ENCODE results near the gene ACTL7B.

The ACTL7B gene

DNA sequence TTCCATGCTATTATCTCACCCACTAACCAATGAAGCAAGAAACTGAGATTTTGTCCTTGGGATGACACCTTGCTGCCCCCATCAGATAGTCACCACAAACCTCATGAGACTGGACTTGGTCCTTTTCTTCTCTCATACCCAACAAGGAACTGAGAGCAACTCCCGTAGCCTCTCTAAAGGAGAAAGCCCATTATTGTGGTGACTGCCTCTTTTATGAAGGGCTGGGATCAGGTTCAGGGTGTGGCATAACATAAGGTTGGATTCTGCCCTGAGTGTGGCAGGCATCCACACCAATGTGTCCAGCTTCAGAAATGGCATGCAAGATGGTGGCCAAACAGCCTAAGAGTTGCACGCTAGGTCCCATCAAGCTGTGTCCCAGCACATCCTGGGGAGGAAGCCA, 5.0 kb upstream of the ACTL7B start:
- no peak for TF ChIP-seq CTCF (IDR thresholded peaks at IDR 0.05; ENCODE audit: borderline replicate concordance, insufficient read depth, low read depth, low read length)
- H3K4me3 ChIP-seq (ENCODE audit: low read depth, low read length) = no peak overlapping the region

- TF ChIP-seq CTCF (IDR thresholded peaks at IDR 0.05; ENCODE audit: borderline replicate concordance, insufficient read depth, low read depth, low read length) = no peak
- H3K4me3 ChIP-seq (ENCODE audit: low read depth, low read length) = no peak overlapping the region
Measured at GRCh38 chr9:108860354-108860753, 4.6 kb upstream of the ACTL7B start.

DNA sequence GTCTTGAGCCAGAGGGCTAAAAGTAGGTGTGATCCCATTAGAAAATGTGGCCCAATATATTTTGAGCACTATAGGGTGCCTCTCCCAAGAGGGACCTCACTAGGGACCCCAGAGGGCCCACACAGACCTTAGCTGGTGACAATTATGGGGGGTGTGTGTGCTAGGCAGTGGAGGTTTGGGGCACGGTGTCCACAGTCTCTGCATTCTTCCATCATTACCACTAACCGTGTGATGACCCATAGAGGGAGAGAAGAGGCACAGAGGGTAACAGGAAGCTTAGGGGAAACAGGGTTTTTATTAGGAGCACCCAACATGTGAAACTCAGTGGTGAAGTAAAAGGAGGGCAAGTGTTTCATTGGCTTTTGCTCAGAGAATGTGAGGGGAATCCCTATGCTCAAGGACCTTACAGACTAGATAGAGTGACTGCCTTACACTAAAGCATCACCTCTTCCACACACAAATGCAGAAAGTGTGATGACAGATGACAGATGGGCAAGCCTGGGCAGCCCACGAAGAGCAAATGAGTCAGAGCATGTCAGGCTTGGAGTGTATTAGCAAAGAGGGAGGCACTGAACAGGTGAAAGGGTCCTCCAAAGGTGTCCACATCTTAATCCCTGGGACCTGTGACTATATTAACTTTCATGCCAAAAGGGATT, 3.8 kb upstream of the ACTL7B start:
- no peak for TF ChIP-seq CTCF (IDR thresholded peaks at IDR 0.05; ENCODE audit: borderline replicate concordance, insufficient read depth, low read depth, low read length)
- H3K4me3 ChIP-seq (ENCODE audit: low read depth, low read length) = no peak overlapping the region

DNA sequence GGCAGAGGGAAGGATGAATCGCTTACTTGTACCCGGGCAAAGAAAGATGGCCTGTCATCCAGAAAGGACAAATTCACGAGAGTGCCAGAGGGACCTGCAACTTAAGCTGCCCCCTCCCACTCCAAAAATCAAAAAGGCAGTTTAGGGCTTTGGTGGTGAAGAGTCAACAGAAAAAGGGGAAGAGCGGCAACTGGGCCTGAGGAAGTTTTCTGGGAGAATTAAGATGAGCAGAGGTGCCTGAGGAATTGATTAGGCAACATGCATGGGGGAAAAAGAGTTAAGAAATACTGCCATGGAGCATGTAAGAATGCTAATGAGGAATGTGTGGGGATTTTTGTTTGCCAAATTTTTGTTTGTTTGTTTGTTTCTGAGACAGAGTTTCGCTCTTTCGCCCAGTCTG, 1.8 kb upstream of the ACTL7B start:
- TF ChIP-seq CTCF (IDR thresholded peaks at IDR 0.05; ENCODE audit: borderline replicate concordance, insufficient read depth, low read depth, low read length) = no peak

DNA sequence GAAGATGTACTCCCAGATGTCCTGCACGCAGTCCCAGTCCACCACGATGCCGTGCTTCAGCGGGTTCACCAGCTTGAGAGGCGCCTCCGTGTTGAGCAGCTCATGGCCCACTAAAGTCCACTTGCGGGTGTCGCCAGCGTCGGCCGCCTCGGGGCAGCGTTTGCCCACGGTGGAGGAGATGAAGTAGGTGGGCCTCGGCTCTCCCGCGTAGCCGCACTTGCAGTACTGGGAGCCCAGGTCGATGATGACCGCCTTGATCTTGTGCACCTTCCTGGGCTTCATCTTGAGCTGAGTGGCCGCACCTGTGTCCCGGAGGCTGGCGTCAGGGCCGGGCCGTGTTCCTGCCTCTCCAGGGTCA, 278 bp downstream of the ACTL7B start:
- H3K4me3 ChIP-seq (ENCODE audit: low read depth, low read length) = no peak overlapping the region

More for the DNA sequence above, 1.8 kb upstream of the ACTL7B start:
- H3K4me3 ChIP-seq (ENCODE audit: low read depth, low read length) = no peak overlapping the region

DNA sequence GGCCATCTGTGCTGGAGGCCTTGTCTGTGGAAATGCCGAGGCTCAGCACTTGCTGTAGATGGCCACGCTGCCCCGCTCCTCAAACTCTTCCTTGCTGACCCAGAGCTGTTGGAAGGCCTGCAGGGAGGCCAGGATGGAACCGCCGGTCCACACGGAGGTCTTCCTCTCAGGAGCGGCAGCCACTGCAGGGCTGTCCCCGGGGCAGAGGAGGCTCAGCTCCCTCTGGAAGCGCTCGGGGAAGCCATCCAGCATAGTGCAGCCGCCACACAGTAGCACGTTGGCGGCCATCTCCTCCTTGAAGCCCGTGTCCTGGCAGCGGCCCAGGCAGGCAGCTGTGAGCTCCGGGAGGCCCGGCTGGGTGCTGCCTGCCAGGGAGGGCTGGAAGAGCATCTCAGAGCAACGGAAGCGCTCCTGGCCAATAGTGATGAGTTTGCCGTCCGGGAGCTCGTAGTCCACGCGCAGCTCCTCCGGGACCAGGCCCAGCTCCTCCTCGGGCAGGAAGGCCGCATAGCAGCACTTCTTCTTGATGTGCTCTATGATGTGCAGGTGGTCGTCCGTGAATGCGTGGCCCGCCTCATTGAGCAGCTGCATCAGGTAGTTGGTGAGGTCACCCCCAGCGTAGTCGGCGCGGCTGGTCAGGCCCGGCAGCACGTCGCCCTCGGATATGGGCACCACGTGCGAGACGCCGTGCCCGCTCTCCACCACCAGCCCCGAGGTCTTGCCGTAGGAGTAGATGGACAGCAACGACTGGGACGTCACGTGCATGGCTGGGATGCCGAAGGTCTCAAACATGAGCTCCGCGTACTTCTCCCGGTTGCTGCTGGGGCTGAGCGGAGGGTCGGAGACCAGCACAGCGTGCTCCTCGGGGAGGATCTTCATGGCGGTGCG, 901 bp downstream of the ACTL7B start:
- TF ChIP-seq CTCF (IDR thresholded peaks at IDR 0.05; ENCODE audit: borderline replicate concordance, insufficient read depth, low read depth, low read length) = no peak
- H3K4me3 ChIP-seq (ENCODE audit: low read depth, low read length) = no peak overlapping the region

More for the DNA sequence above, 278 bp downstream of the ACTL7B start:
- TF ChIP-seq CTCF (IDR thresholded peaks at IDR 0.05; ENCODE audit: borderline replicate concordance, insufficient read depth, low read depth, low read length) = no peak

GRCh38 chr9:108854094-108854493, 1.7 kb downstream of the ACTL7B start:
- no peak for TF ChIP-seq CTCF (IDR thresholded peaks at IDR 0.05; ENCODE audit: borderline replicate concordance, insufficient read depth, low read depth, low read length)
- no peak overlapping the region for H3K4me3 ChIP-seq (ENCODE audit: low read depth, low read length)
